RCC 7860 (cell line): ENCODE measurements around the gene EXOC3L2.
"Not testable (repeated sequence)": the region's sequence is repeated elsewhere in the genome, so short reads cannot be mapped to it uniquely, and the experiment has no call there.

Experiments
- DNase-seq: peaks from one replicate; pipeline ENCODE4 v3.0.0-alpha.2; 2015; ENCODE audit warnings: low spot score
- FAIRE-seq: peaks from 2 replicates; lab custom pipeline; 2012; peaks lifted over from hg19 to GRCh38; lab: Jason Lieb, UNC

EXOC3L2 gene

DNA sequence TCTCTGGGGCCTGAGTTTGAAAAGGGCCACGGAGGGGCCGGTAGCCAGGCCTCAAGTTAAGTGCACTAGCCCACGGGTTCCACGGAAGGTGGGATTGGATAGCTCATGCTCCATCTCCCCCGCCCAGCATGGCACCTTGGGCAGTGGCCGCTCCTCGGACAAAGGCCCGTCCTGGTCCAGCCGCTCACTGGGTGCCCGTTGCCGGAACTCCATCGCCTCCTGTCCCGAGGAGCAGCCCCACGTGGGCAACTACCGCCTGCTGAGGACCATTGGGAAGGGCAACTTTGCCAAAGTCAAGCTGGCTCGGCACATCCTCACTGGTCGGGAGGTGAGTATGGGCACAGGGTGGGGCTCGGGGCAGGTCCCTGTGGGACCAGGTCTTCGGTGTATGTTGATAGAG lies 13.7 kb upstream of the EXOC3L2 start:
- FAIRE-seq: no peak

DNA sequence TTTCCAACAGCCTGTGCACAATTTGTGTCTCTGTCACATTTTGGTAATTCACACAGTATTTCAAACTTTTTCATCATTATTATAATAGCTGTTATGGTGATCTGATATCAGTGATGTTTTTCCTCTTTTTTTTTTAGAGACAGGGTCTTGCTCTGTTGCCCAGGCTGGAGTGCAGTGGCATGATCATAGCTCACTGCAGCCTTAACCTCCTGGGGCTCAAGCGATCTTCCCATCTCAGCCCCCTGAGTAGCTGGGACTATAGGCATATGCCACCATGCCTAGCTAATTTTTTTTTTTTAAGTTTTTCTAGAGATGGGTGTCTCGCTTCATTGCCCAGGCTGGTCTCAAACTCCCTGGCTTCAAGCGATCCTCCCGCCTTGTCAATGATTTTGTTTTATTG lies 11.6 kb upstream of the EXOC3L2 start:
- no peak for FAIRE-seq
- DNase-seq: no peak

More for the DNA sequence above, 13.7 kb upstream of the EXOC3L2 start:
- no peak for DNase-seq

DNA sequence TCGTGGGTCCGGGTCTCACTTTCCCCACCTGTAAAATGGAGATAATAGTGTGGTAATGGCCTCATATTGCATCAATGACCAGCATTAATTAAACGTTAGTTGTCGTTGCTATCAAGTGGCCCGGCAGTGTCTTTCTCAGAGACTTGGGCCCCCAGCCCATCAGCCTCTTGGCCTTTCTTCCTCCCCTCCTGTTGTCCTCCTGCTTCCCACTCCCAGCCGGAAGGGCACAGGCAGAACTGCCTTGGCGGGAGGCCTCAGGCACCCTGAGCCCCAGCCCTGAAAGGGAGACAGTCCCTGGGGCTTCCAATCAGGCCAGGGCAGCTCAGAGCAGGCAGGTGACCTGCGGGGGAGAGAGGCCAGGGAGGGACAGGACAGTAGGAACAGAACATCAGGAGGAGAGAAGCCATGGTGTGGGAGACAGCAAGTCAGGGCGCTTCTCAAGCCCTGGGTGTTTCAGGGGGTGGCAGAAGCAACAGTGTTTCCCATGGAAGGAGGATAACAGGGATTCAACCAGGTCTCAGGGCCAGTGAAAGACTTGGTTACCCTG lies 10.5 kb upstream of the EXOC3L2 start:
- DNase-seq (no peak), FAIRE-seq (no peak)

DNA sequence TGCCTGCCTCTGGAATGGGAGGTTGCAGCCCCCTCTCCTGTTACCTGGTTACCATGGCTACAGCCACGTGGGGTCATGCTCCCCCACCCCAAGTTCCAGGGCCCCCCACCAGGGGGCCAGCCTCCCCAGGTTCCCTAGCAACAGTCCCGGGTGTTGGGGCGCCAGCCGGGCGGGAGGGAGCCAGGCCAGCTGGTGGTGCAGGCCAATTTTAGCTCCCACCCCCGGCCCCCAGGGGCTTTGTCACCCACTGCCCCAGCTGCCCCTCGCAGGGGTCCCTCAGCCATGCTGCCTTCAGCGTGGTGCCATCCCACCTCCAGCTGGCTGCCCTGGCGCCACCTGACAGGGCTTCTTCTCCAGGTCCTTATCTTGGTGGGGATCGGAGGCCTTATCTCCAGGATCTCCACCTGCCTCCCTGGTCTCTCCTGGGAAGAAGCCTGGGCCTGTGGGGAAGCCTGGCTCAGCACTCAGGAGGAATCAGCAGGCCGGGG lies 8.9 kb upstream of the EXOC3L2 start:
- DNase-seq (no peak), FAIRE-seq (no peak)

DNA sequence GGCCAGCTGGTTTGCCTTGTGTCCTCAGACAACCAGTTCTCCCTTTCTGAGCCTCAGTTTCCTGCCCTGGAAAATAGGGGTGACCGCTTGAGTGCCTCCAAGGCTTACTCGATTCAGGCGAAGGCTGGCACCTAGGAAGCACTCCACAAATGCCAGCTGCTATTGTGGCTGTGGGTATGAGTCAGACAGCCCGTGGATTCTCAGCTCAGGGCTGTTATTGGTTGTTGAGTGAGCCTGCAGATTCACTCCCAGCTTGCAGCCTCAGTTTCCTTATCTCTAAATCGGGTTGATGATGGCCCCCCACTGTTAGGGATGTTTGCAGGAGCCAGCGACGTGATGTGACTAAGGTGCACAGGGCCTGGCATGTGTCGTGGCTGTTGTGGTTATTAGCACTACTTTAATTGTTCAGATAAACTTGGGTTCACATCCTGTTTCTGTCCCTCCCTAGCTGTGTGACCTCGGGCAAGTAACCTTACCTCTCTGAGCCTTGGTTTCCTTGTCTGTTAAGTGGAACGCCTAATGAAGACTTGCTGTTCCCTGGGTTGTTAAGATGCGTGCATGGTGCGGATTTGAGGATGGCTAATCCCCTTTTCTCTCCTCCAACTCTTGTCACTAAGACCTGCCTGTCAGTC lies 8.3 kb upstream of the EXOC3L2 start:
- peak; percentile 60 for DNase-seq
- no peak for FAIRE-seq

DNA sequence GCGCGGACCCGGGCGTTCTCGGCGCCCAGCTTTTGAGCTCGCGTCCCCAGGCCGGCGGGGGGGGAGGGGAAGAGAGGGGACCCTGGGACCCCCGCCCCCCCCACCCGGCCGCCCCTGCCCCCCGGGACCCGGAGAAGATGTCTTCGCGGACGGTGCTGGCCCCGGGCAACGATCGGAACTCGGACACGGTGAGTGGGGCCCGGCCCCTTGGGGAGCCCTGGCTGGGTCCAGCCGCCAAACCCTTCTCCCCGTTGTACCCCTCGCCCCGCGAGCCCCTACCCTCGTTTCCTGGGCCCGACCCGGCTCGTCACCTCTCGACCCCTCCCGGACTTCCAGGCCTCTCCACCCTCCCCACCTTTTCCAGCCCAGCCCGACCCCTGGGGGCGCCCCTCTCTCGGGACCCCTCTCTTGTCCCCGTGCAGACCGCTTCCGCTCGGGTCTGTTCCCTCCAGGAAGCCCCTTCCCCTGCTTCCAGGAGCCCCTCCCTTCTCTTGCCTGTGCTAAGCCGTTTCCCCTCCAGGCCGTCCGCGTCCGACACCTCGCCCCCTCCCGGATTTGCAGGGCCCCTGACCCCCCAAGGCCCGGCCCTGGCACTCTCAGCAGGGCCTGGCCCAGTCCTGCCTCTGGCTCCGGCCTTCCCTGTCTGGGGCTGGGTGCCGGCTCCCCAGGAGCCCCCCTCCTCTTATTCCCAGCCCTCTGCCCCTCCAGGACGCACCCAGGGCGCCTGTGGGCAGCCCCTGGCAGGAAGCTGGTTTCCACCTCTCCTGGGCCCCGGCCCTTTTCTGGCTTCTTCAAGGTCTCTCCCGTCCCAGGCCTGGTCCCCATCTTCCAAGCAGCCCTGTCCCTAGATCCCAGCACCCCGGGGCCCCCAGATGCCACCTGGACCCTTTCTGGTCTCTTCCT lies 6.5 kb upstream of the EXOC3L2 start:
- DNase-seq (no peak), FAIRE-seq (no peak)

DNA sequence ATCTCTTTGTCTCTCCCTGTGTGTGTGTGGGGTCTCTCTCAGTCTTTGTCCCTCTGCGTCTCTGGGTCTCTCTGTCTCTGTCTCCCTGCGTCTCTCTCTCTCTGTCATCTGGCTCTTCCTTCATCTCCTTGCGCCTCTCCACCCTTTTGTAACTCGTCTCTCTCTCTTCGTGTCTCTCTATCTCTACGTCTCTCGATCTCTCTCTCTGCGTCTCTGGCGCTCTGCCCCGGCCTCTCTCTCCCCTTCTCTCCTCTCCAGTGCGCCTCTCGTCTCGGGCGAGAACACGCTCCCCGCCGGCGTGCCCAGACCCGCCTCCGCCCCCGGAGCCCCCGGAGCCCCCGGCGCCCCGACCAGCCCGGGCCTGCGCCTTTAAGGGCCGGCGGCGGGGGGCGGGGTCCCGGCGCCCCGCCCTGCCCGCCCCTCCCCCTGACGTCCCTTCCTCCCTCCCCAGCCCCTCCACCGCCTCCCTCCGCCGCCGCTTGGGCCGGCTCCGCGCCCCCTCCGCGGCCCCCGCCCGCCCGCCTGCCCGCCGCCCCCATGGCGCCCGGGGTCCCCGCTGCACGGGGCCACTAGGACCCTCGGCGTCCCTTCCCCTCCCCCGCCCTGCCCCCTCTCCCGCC lies 5.7 kb upstream of the EXOC3L2 start, which contains the start of gene MARK4:
Gene MARK4 (plus strand): TSS at position 440 of the 620 bp plus-strand sequence. CDS start 318 bp downstream, outside the sequence.
- DNase-seq (no peak), FAIRE-seq (no peak)

DNA sequence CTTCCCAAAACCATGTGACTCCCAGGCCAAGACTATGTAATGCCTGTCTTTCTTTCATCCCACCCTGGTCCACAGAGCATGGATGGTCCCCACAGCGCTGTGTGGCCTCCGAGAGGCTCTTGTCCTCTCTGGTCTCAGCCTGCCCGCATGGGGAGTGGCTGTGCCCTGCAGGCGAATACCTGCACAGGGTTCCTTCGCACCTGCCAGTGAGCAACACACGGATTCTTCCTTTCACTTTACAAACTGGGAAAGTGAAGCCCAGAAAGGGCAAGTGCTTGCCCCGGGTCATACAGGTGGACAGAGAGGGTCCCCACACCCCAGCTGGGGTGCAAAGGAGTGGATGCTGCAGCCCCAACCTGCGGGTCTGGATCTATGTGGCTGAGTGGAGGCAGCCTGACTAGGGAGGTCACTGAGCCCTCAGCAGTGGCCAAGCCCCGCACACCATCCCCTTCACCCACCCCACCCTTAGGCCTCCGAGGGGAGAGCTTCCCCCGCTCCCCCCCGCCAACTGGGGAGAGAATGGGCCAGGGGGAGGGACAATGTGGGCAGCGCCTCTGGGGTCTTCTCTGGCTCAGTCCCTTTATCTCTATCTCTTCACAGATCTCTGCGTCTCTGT lies 5.1 kb upstream of the EXOC3L2 start:
- no peak for FAIRE-seq
- no peak for DNase-seq

DNA sequence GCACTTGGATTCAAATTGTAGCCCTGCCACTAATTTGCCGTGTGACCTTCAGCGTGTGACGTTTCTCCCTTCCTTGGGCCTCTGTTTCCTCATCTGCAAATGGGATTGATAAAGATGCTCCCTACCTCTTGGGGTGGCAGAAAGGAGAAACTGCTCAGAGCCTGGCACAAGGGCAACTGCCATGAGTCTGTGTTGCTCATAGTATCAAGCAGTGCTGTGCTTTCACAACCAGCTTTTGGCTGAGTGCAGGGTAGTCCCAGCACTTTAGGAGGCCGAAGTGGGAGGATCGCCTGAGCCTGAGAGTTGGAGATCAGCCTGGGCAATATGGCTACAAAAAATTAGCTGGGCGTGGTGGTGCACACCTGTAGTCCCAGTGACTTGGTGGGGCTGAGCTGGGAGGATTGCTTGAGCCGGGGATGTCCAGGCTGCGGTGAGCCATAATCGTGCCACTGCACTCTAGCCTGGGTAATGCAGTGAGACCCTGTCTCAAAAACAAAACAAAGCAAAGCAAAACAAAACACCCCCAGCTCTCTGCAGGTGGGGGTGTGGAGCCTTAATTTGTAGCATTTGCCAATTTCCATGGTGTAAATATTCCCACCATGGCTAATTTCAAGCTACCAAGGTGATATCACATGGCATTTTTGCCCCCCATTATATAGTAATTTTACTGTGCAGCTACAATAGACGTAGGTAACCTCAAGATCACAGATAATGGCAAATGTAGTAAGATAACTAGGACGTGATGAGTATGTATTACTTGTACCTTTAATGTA lies 4.2 kb upstream of the EXOC3L2 start:
- no peak for FAIRE-seq
- no peak for DNase-seq

DNA sequence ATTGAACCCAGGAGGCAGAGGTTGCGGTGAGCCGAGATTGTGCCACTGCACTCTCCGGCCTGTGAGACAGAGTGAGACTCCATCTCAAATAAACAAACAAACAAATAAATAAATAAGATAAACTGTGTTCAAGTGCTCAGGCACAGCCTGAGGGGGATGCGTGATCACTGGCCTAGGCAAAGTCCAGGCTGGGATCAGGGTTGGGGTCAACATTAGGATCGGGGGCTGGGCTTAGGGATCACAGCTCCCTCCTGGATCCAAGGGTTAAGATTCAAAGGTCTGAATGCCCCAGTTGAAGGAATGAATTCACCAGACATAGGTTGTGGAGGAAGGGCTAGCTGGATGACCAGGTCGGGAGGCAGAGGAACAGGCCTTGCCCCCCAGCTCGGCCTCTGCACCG lies 1.9 kb upstream of the EXOC3L2 start:
- DNase-seq (no peak), FAIRE-seq (no peak)

DNA sequence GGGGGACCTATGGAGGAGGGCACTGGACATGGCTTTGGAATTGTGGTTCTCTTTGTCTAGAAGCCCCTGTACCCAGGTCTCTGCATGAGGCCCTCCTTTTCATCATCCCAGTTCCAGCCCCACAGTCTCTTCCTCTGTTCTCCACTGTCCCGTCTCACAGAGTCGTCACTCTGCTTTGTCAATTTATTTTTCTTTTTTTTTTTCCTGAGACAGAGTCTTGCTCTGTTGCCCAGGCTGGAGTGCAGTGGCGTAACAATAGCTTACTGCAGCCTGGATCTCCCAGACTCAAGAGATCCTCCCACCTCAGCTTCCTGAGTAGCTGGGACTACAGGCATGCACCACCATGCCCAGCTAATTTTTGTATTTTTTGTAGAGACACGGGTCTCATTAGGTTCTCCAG lies 619 bp upstream of the EXOC3L2 start:
- FAIRE-seq: no peak
- DNase-seq: no peak

DNA sequence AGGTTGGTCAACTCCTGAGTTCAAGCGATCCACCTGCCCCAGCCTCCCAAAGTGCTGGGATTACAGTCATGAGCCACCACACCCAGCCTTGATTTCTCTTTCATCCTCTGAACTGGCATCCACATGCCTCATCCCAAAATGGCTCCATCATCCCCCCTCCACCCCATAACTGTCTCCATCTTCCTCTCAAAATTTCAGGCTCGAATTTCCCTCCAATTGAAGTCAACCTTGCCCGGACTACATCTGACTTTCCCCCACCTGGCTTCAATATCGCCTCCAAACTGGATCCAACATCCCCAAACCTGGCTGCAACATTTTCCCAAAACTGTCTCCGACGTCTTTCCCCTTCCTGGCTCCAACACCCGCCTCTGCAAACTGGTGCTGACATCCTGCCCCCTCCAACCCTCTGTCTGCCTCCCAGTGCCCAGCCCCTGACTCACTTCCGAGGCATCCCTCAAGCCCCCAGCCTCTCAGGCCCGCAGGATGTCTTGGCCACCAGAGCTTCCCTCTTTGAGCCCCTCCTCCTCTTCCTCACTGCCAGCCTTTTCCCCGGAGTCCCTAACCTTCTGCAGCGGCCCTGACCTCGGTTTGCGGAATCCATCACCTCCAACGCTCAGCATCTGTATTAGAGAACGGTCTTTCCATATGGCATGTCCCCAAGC lies 943 bp downstream of the EXOC3L2 start:
- no peak for DNase-seq
- FAIRE-seq: no peak

DNA sequence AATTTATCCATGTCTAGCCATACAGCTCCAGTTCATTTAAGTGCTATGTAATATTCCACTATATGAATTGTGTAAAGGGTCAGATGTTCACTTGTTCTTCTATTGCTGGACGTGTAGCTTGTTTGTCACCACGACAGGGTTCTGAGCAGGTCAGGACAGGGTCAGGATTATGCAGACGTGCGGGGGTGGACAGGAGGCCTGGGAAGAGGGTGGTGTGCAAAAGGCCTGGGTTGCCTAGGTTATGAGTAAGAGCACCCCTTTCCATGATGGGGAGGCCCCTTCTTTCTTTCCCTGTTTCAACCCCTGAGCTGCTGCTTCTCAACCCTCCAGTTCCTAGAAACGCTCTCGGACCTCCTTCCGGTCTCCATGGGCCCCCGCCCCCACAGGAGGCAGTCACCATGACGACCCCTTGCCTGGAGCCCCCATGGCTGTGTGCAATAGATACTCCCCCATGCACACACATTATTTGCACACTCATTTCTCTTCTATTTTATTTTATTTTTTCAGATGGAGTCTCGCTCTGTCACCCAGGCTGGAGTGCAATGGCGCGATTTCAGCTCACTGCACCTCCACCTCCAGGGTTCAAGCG lies 2.0 kb downstream of the EXOC3L2 start:
- no peak for DNase-seq
- FAIRE-seq: no peak

DNA sequence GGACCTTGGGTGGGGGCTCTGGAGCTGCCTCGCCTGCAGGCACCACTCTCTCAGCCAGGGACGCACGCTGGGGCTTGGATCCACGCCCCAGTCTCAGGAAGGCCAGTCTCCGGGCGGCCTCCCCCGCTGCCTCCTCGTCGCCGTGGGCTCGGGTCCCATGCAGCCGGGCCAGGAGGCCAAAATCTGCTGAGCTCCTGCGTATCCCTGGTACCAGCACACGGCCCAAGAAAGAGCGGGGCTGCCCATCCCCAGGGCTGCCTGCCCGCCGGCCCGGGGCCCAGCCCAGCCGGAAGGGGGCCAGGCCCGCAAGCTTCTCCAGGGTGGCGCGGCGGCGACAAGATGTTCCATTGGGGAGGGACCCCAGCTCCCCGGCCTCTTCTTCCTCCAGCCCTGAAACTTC lies 6.7 kb downstream of the EXOC3L2 start:
- DNase-seq (no peak), FAIRE-seq (no peak)

DNA sequence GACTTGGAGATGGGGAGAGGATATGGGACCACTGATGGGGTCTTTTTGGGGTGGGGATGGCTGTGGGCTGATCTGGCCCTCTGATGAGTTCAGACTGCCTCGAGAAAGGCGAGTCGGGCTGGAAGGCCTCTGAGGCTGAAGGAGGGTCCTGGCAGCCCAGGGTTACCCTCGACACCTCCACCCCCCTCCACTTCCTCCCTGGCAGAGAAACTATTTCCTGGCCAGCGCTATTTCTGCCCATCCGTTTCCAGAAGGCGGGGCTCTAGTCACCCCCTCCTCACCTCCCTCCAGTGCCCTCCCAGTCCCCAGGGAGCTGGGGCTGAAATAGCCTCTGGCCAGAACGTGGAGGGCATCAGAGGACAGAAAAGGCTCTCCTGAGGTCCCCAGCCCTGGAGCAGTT lies 9.7 kb downstream of the EXOC3L2 start:
- no peak for FAIRE-seq

DNA sequence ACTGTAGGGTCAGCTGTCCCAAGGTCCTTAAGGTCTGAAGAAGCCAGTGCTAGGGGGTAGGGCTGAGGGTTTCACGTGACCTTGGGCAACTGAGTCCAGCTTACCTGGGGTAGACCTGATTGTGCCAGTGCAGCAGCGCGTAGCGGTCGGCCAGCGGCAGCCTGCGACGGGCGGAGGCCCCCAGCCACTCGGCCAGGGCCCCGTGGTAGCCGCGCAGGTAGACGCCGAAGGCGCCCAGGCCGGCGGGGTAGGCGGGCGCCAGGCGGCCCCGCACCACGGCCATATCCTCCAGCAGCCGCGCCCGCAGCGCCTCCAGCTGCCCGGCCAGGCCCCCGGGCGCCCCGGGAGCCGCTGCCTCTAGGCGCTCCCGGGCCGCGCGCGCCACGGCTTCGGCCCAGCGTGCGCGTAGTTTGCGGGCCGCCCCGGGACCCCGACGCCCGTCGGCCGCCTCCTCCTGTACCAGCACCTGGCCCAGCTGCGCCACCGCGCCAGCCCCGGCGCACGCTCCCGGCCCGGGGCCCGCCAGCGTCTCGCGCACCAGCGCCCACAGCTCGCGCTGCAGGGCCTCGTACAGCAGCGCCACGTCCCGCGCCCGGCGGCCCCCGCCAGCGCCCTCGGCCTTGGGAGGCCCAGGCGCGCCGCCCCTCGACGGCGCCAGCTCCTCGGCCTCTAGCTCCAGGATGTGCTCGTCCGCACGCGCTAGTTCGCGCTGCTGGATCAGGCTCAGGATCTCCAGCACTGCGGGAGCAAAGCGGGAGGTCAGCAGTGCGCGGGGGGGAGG lies 10.9 kb downstream of the EXOC3L2 start:
- DNase-seq: no peak
- no peak for FAIRE-seq

More for the DNA sequence above, 9.7 kb downstream of the EXOC3L2 start:
- no peak for DNase-seq

DNA sequence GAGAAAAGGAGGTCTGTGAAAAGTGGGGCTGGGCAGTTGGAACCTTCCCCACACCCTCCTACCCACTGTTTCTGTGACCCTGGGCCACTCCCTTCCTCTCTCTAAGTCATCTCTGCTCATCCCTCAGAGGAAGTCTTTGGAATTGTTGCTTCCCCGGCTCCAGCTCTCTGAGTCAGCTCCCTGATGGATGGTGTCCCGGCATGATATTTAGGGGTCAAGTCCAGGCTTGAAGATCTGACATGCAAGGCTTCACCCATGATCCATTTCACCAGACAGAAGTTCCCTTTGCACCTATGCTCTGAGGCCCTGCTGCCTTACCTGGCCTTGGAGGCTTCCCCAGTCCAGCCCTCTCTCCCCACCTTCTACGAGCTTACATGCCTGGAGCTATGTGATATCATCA lies 13.3 kb downstream of the EXOC3L2 start:
- DNase-seq (no peak), FAIRE-seq (no peak)

DNA sequence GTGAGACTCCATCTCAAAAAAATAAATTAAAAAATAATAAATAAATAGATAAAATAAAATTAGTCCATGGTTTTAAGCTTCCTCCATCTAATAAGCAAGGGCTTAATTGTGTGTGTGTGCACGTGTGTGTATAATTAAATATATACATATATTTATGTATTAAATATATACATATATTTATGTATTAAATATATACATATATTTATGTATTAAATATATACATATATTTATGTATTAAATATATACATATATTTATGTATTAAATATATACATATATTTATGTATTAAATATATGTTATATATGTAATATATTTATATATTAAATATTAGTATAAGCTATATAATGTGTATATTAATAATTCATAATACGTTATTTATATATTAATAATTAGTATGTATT lies 16.2 kb downstream of the EXOC3L2 start:
- peak; percentile 82 for FAIRE-seq
- DNase-seq: not testable (repeated sequence)
